OCI-LY3 (cell line): ENCODE measurements around the gene KRTAP12-1.

ENCODE experiments used
- CTCF ChIP-seq: fragments of 200-600, 300-600 bp; sonication (generic); IDR thresholded peaks from 2 replicates; pipeline ENCODE4 v1.5.1; 2014; ENCODE audit warnings: antibody characterized with exemption, low read length, low read depth
- EZH2phosphoT487 ChIP-seq: fragments of 200-600 bp; shearing (Covaris generic); IDR thresholded peaks from 2 replicates; pipeline ENCODE4 v1.6.1; 2018; ENCODE audit warnings: antibody characterized with exemption, mixed run types, low read depth

- TF ChIP-seq CTCF (no peak), EZH2phosphoT487 (no peak)
Measured at GRCh38 chr21:44708866-44709425, 27.0 kb upstream of the KRTAP12-1 start.
